ENCODE results near the gene TUBB. TPM values are rescaled to one million over a fixed set of nuclear protein-coding genes. Genes with fewer than 3 reads are reported as not detected.

The TUBB gene
- total RNA-seq, 2 experiments from 2014 or later, result 1,244 to 1,346 TPM

DNA sequence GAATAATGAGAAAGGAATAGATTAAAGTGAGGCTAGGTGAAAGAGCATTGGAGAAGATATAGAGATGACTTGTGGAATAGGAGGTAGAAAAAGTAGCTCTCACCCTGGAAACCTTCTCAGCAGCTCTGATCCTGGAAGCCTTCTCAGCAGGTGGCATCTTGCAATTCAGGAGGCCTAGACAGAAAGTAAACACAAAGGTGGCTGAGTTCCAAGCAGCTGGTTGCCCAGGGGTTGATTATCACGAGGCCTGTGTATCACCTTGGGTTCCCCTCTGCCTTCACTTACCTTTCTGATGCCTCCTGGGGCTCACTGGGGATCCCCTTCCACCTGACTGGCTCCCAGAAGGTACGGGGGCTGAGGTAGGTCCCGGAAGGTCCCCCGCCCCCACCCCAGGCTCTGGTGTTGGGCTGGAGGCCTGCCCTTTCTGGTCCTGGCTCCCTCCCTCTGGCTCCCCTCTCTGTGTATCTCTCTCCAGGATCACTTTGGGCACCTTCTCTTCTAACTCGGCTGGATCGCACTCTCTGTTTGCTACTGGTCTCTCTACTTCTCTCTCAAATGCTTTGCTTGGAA lies 12.8 kb upstream of the TUBB start:
- Histone ChIP-seq H3K4me2 (ENCODE audit: low read length) (no peak overlapping the region), H3K9me2 (ENCODE audit: insufficient read depth, low read length) (no peaks in the 10 kb centered on the region), H3K4me1 (ENCODE audit: insufficient read depth, low read length, poor library complexity, severe bottlenecking) (peaks cover 8% of the 10 kb centered on the region), H3K4me3 (ENCODE audit: low read depth, low read length, poor library complexity, severe bottlenecking) (no peak overlapping the region), H3K36me3 (ENCODE audit: insufficient read depth, low read length) (peaks cover 95% of the 10 kb centered on the region), H4K20me1 (ENCODE audit: insufficient read depth, low read length) (no peaks in the 10 kb centered on the region), H2AFZ (ENCODE audit: low read length) (no peak overlapping the region), H3K9me3 (ENCODE audit: low read length) (no peaks in the 10 kb centered on the region), H3K27ac (ENCODE audit: low read depth, low read length, poor library complexity, severe bottlenecking) (no peak overlapping the region), H3K79me2 (ENCODE audit: insufficient read depth, low read depth, low read length) (no peaks in the 10 kb centered on the region)
- TF ChIP-seq, protein P1, sequence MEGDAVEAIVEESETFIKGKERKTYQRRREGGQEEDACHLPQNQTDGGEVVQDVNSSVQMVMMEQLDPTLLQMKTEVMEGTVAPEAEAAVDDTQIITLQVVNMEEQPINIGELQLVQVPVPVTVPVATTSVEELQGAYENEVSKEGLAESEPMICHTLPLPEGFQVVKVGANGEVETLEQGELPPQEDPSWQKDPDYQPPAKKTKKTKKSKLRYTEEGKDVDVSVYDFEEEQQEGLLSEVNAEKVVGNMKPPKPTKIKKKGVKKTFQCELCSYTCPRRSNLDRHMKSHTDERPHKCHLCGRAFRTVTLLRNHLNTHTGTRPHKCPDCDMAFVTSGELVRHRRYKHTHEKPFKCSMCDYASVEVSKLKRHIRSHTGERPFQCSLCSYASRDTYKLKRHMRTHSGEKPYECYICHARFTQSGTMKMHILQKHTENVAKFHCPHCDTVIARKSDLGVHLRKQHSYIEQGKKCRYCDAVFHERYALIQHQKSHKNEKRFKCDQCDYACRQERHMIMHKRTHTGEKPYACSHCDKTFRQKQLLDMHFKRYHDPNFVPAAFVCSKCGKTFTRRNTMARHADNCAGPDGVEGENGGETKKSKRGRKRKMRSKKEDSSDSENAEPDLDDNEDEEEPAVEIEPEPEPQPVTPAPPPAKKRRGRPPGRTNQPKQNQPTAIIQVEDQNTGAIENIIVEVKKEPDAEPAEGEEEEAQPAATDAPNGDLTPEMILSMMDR (conservative IDR thresholded peaks at IDR 0.05; ENCODE audit: low read length), result no peak
- no peak for TF ChIP-seq EZH2phosphoT487 (IDR thresholded peaks at IDR 0.05; ENCODE audit: borderline replicate concordance, low read depth, low read length)
- BruUV-seq (replicated peaks), result no TSS peak
- ChIA-PET POLR2A (interaction anchor here (1.1 kb wide), 1 partner anchor 16 kb away, joined by 3 read pairs; no protein-coding TSS in a partner anchor), CTCF (ENCODE audit: unreplicated experiment) (interaction anchor here (0.5 to 0.6 kb wide), 2 partner anchors 27 to 90 kb away, joined by 3 to 4 read pairs; partner anchors contain the start of gene MRPS18B)
- intact Hi-C loops (cut with micrococcal nuclease; ENCODE audit: unreplicated experiment), result no loop called here
- DNase-seq (ENCODE audit: low spot score), result no peak

- BruUV-seq (replicated peaks), result no TSS peak
- TF ChIP-seq, protein P1 (conservative IDR thresholded peaks at IDR 0.05; ENCODE audit: low read length), result no peak
- TF ChIP-seq EZH2phosphoT487 (IDR thresholded peaks at IDR 0.05; ENCODE audit: borderline replicate concordance, low read depth, low read length), result no peak
- intact Hi-C loops (cut with micrococcal nuclease; ENCODE audit: unreplicated experiment), result no loop called here
- POLR2A ChIA-PET, result interaction anchor here (0.7 kb wide), 1 partner anchor 16 kb away, joined by 3 read pairs; no protein-coding TSS in a partner anchor
- H3K79me2 ChIP-seq (ENCODE audit: insufficient read depth, low read depth, low read length), result no peaks in the 10 kb centered on the region
- CTCF ChIA-PET (ENCODE audit: unreplicated experiment), result no interaction called here
- H3K4me3 ChIP-seq (ENCODE audit: low read depth, low read length, poor library complexity, severe bottlenecking), result no peak overlapping the region
- H3K9me3 ChIP-seq (ENCODE audit: low read length), result no peaks in the 10 kb centered on the region
- H3K4me1 ChIP-seq (ENCODE audit: insufficient read depth, low read length, poor library complexity, severe bottlenecking), result peaks cover 18% of the 10 kb centered on the region
- no peak overlapping the region for H3K4me2 ChIP-seq (ENCODE audit: low read length)
- peaks cover 95% of the 10 kb centered on the region for H3K36me3 ChIP-seq (ENCODE audit: insufficient read depth, low read length)
- H2AFZ ChIP-seq (ENCODE audit: low read length), result no peak overlapping the region
- no peak for DNase-seq (ENCODE audit: low spot score)
- H4K20me1 ChIP-seq (ENCODE audit: insufficient read depth, low read length), result no peaks in the 10 kb centered on the region
- H3K27ac ChIP-seq (ENCODE audit: low read depth, low read length, poor library complexity, severe bottlenecking), result no peak overlapping the region
- no peaks in the 10 kb centered on the region for H3K9me2 ChIP-seq (ENCODE audit: insufficient read depth, low read length)
These were observed 10.9 kb upstream of the TUBB start for GRCh38 chr6:30709101-30709868.

Measured in OCI-LY7 (cell line).